HepG2 (cell line): ENCODE measurements around the gene TMEM63B. TPM values are rescaled to one million over a fixed set of nuclear protein-coding genes. Genes with fewer than 3 reads are reported as not detected.

Experiments used
- EHMT2 ChIP-seq: fragments of 200-600 bp; sonication (generic); IDR thresholded peaks from 2 replicates; pipeline ENCODE4 v1.7.0; 2017; ENCODE audit warnings: antibody characterized with exemption, low read depth, low read length, borderline replicate concordance
- ELF1 ChIP-seq: sonication (generic); formaldehyde crosslinking; IDR thresholded peaks from 2 replicates; pipeline ENCODE4 v1.4.0; 2020; ENCODE audit warnings: missing genetic modification reagents
- FOXA1 ChIP-seq, 2 experiments: fragments of 450-650 bp in 1 of 2; sonication (generic) in 1 of 2; formaldehyde crosslinking in 1 of 2; IDR thresholded peaks; 2 replicates each; pipeline versions ENCODE4 v1.4.0 to v1.6.1; 2016 to 2020; ENCODE audit warnings: missing genetic modification reagents in 1 of 2
- HHEX ChIP-seq: IDR thresholded peaks from 2 replicates; pipeline ENCODE4 v1.6.1; 2016; ENCODE audit warnings: control low read depth
- JDP2 ChIP-seq: sonication (generic); formaldehyde crosslinking; IDR thresholded peaks from 2 replicates; pipeline ENCODE4 v1.8.1; 2022; ENCODE audit warnings: missing genetic modification reagents, borderline replicate concordance
- KDM1A ChIP-seq: IDR thresholded peaks from 2 replicates; pipeline ENCODE4 v1.6.1; 2016; ENCODE audit warnings: missing compliant biosample characterization
- KDM6A ChIP-seq: IDR thresholded peaks from 2 replicates; pipeline ENCODE4 v1.6.1; 2016; ENCODE audit warnings: low read depth
- NBN ChIP-seq: fragments of 450-650 bp; conservative IDR thresholded peaks from 2 replicates; pipeline ENCODE4 v1.6.1; 2017
- NFYB ChIP-seq: sonication (generic); formaldehyde crosslinking; IDR thresholded peaks from 2 replicates; pipeline ENCODE4 v1.4.0; 2020; ENCODE audit warnings: missing genetic modification reagents
- PATZ1 ChIP-seq: sonication (generic); formaldehyde crosslinking; IDR thresholded peaks from 2 replicates; pipeline ENCODE4 v1.4.0; 2020; ENCODE audit warnings: missing genetic modification reagents
- PHF5A ChIP-seq: IDR thresholded peaks from one replicate; pipeline ENCODE4 v1.6.1; 2018; ENCODE audit warnings: low read depth, missing genetic modification reagents; ENCODE audit not compliant: unreplicated experiment
- SMAD9 ChIP-seq: sonication (generic); formaldehyde crosslinking; IDR thresholded peaks from 2 replicates; pipeline ENCODE4 v1.5.1; 2020; ENCODE audit warnings: mild to moderate bottlenecking, missing genetic modification reagents
- YEATS2 ChIP-seq: sonication (generic); formaldehyde crosslinking; IDR thresholded peaks from 2 replicates; pipeline ENCODE4 v1.4.0; 2020; ENCODE audit warnings: missing genetic modification reagents, borderline replicate concordance
- ZBTB7B ChIP-seq: sonication (generic); formaldehyde crosslinking; IDR thresholded peaks from 2 replicates; pipeline ENCODE4 v1.4.0; 2020; ENCODE audit warnings: missing genetic modification reagents
- ZBTB8A ChIP-seq: sonication (generic); formaldehyde crosslinking; IDR thresholded peaks from 2 replicates; pipeline ENCODE4 v1.4.0; 2020; ENCODE audit warnings: mild to moderate bottlenecking, low read depth, missing genetic modification reagents, borderline replicate concordance
- ZNF121 ChIP-seq: sonication (generic); formaldehyde crosslinking; IDR thresholded peaks from 2 replicates; pipeline ENCODE4 v1.5.0; 2020; ENCODE audit warnings: mild to moderate bottlenecking, missing genetic modification reagents
- ZNF143 ChIP-seq: sonication (generic); formaldehyde crosslinking; IDR thresholded peaks from 2 replicates; pipeline ENCODE4 v1.4.0; 2020; ENCODE audit warnings: missing genetic modification reagents
- ZNF17 ChIP-seq: sonication (generic); formaldehyde crosslinking; IDR thresholded peaks from 2 replicates; pipeline ENCODE4 v1.5.0; 2020; ENCODE audit warnings: mild to moderate bottlenecking, missing genetic modification reagents
- ZNF264 ChIP-seq: sonication (generic); formaldehyde crosslinking; IDR thresholded peaks from 2 replicates; pipeline ENCODE4 v1.4.0; 2020; ENCODE audit warnings: missing genetic modification reagents
- ZNF598 ChIP-seq: sonication (generic); formaldehyde crosslinking; IDR thresholded peaks from 2 replicates; pipeline ENCODE4 v1.5.1; 2020; ENCODE audit warnings: mild to moderate bottlenecking, missing genetic modification reagents, borderline replicate concordance
- ZNF713 ChIP-seq: sonication (generic); formaldehyde crosslinking; IDR thresholded peaks from 2 replicates; pipeline ENCODE4 v1.4.0; 2020; ENCODE audit warnings: mild to moderate bottlenecking, missing genetic modification reagents
- ZNF766 ChIP-seq: sonication (generic); formaldehyde crosslinking; IDR thresholded peaks from 2 replicates; pipeline ENCODE4 v1.5.0; 2020; ENCODE audit warnings: missing genetic modification reagents, borderline replicate concordance
- ZSCAN30 ChIP-seq: sonication (generic); formaldehyde crosslinking; IDR thresholded peaks from 2 replicates; pipeline ENCODE4 v1.5.0; 2020; ENCODE audit warnings: mild to moderate bottlenecking, missing genetic modification reagents
- polyA plus RNA-seq, 8 experiments: library from polyadenylated mRNA; depleted of rRNA in 3 of 8; stranded (reverse) in 7 of 8; unstranded in 1 of 8; fragments of >200 nt; fragmentation: Illumina TruSeq in 4 of 8; extraction: Trizol in 4 of 8; gene quantifications; 2 replicates each; pipeline versions ENCODE4 v1.2.1 to v1.2.3, GENCODE V29; 2011 to 2016; ENCODE audit warnings: low read depth in 4 of 8, missing spikeins in 1 of 8, mixed read lengths in 1 of 8; ENCODE audit not compliant: insufficient read depth in 1 of 8
- total RNA-seq, 5 experiments: library from RNA; depleted of rRNA; stranded (reverse); fragments of >200 nt; fragmentation: Illumina TruSeq; extraction: Trizol; gene quantifications; 2 replicates each; pipeline ENCODE4 v1.2.3, GENCODE V29; 2016; ENCODE audit warnings: low read depth in 1 of 5
- TF ChIP-seq, protein P1 (sequence below): IDR thresholded peaks from 2 replicates; pipeline ENCODE4 v1.6.1; 2012; ENCODE audit warnings: inconsistent platforms
- TF ChIP-seq, protein P2 (sequence below): IDR thresholded peaks from 2 replicates; pipeline ENCODE4 v1.6.1; 2016
- TF ChIP-seq, protein P3 (sequence below): sonication (generic); formaldehyde crosslinking; IDR thresholded peaks from 2 replicates; pipeline ENCODE4 v1.4.0; 2020; ENCODE audit warnings: missing genetic modification reagents, low read depth, mild to moderate bottlenecking, borderline replicate concordance

The TMEM63B gene
- total and polyA plus RNA-seq, 2 of the 13 experiments (the other 11 are each of a cell fraction or from before 2014, with no cell fraction given): 27.4 to 75.8 TPM

DNA sequence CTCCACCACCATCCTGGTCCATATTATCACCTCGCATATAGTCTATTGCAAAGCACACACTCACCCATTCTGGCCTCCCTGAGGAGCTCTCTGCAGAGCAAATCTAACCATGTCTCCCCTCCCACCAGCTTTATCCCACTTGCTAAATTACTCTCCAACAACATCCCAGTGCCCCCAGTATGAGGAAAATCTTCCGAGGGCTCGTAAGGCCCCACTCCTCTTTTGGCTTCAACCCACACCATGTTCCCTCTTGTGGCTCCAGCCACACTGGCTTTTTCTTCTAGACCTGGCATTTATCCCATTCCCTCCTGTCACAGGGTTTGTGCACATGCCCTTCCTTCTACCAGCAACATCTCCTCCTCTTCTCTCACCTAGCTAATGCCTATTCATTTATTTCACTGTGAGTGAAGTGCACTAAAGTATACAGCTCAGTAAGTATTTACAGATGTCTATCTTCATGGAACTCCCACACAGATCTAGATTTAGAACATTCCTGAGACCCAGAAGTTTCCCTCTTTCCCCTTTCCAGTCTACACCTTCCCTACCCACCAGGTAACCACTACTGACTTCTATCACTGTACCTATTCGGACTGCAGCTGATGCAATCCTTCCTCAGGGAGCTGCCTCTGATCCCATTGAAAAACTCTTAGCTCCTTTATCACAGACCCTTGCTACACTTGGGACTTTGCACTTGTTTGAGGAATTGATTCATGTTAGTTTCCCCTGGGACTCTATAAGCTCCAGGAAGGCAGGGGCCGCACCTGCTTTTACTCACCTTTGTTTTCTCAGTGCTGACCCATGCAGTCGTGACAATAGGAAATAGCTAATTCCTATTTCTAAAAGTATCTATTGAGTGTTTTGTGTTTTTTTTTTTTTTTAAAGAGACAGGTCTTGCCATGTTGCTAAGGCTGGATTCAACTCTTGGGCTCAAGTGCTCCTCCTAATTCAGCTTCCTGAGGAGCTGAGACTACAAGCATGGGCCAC, 15.6 kb upstream of the TMEM63B start (continued):
- no peak for TF ChIP-seq ZBTB8A (CRISPR knock-in tag)
- no peak for TF ChIP-seq ZNF17 (CRISPR knock-in tag)
- TF ChIP-seq JDP2: no peak
- no peak for TF ChIP-seq EHMT2
- TF ChIP-seq, protein P1, sequence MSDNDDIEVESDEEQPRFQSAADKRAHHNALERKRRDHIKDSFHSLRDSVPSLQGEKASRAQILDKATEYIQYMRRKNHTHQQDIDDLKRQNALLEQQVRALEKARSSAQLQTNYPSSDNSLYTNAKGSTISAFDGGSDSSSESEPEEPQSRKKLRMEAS: peak; percentile 63
- TF ChIP-seq FOXA1 (IDR thresholded peaks at IDR 0.05): no peak
- peak; percentile 45; the same call in 1 of the 2 replicates for TF ChIP-seq FOXA1 (CRISPR knock-in tag; IDR thresholded peaks at IDR 0.05)
- TF ChIP-seq ZNF713 (CRISPR knock-in tag): no peak
- no peak for TF ChIP-seq ZNF143
- TF ChIP-seq ZNF264 (CRISPR knock-in tag): peak; percentile 98
- peak; percentile 77 for TF ChIP-seq PHF5A (CRISPR knock-in tag)
- no peak for TF ChIP-seq ZNF766 (CRISPR knock-in tag)
- TF ChIP-seq NFYB (CRISPR knock-in tag): no peak
- TF ChIP-seq, protein P2, sequence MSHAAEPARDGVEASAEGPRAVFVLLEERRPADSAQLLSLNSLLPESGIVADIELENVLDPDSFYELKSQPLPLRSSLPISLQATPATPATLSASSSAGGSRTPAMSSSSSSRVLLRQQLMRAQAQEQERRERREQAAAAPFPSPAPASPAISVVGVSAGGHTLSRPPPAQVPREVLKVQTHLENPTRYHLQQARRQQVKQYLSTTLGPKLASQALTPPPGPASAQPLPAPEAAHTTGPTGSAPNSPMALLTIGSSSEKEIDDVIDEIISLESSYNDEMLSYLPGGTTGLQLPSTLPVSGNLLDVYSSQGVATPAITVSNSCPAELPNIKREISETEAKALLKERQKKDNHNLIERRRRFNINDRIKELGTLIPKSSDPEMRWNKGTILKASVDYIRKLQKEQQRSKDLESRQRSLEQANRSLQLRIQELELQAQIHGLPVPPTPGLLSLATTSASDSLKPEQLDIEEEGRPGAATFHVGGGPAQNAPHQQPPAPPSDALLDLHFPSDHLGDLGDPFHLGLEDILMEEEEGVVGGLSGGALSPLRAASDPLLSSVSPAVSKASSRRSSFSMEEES (CRISPR knock-in tag): 0 out of 2 replicates have a peak, but pooled peaks have one; percentile 23
- peak; percentile 62; the same call in 1 of the 2 replicates for TF ChIP-seq PATZ1
- TF ChIP-seq NBN: no peak
- no peak for TF ChIP-seq ZNF598 (CRISPR knock-in tag)
- peak; percentile 89 for TF ChIP-seq ZBTB7B (CRISPR knock-in tag)
- TF ChIP-seq KDM6A (CRISPR knock-in tag): peak; percentile 85
- TF ChIP-seq ELF1 (CRISPR knock-in tag): peak; percentile 43; the same call in 1 of the 2 replicates
- TF ChIP-seq SMAD9 (CRISPR knock-in tag): no peak
- TF ChIP-seq ZSCAN30 (CRISPR knock-in tag): 0 out of 2 replicates have a peak, but pooled peaks have one; percentile 69
- peak; percentile 72; the same call in 1 of the 2 replicates for TF ChIP-seq YEATS2 (CRISPR knock-in tag)
- 0 out of 2 replicates have a peak, but pooled peaks have one; percentile 16 for TF ChIP-seq ZNF121 (CRISPR knock-in tag)
- TF ChIP-seq, protein P3, sequence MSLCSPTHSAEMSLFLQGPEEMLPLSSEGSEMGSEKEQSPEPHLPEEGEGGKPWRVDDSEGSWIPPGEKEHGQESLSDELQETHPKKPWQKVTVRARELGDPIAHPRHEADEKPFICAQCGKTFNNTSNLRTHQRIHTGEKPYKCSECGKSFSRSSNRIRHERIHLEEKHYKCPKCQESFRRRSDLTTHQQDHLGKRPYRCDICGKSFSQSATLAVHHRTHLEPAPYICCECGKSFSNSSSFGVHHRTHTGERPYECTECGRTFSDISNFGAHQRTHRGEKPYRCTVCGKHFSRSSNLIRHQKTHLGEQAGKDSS: peak; percentile 80; the same call in 1 of the 2 replicates
- TF ChIP-seq HHEX: no peak
- TF ChIP-seq KDM1A (CRISPR knock-in tag): no peak
